DOHH2 (cell line): ENCODE data around the gene HLA-DOA.

ENCODE experiments used
- H3F3A ChIP-seq: fragments of 200-600 bp; sonication (generic), shearing (Covaris generic); 2 replicates; pipeline ENCODE4 v1.6.0; 2016; ENCODE audit warnings: antibody characterized with exemption, mild to moderate bottlenecking; ENCODE audit not compliant: control insufficient read depth, insufficient read depth
- H3K27ac ChIP-seq: fragments of 200-600 bp; sonication (generic); 2 replicates; pipeline ENCODE4 v1.5.1; 2014; ENCODE audit warnings: low read depth, mild to moderate bottlenecking, low read length, moderate library complexity
- H3K27me3 ChIP-seq: fragments of 200-600 bp; sonication (generic); 2 replicates; pipeline ENCODE4 v1.6.1; 2014; ENCODE audit warnings: mild to moderate bottlenecking, low read length, mixed read lengths; ENCODE audit not compliant: control insufficient read depth
- H3K36me3 ChIP-seq: fragments of 200-600 bp; sonication (generic); 2 replicates; pipeline ENCODE4 v1.6.1; 2014; ENCODE audit warnings: mild to moderate bottlenecking, low read length, moderate library complexity, mixed read lengths; ENCODE audit not compliant: control insufficient read depth
- H3K4me1 ChIP-seq: fragments of 200-600 bp; sonication (generic); 2 replicates; pipeline ENCODE4 v1.6.1; 2014; ENCODE audit warnings: mild to moderate bottlenecking, low read length, mixed read lengths; ENCODE audit not compliant: control insufficient read depth
- H3K4me2 ChIP-seq: fragments of 200-600 bp; sonication (generic); 2 replicates; pipeline ENCODE4 v1.6.0; 2014; ENCODE audit warnings: mild to moderate bottlenecking, low read length, moderate library complexity
- H3K4me3 ChIP-seq: fragments of 200-600 bp; sonication (generic); 2 replicates; pipeline ENCODE4 v1.5.1; 2014; ENCODE audit warnings: mild to moderate bottlenecking, low read length, mixed read lengths
- H3K79me2 ChIP-seq: fragments of 200-600 bp; sonication (generic); 2 replicates; pipeline ENCODE4 v1.6.1; 2014; ENCODE audit warnings: mild to moderate bottlenecking, low read length, mixed read lengths; ENCODE audit not compliant: control insufficient read depth
- H3K9me2 ChIP-seq: fragments of 200-600 bp; sonication (generic); replicated peaks from 2 replicates; pipeline ENCODE4 v1.6.1; 2014; ENCODE audit warnings: mild to moderate bottlenecking, low read length, mixed read lengths; ENCODE audit not compliant: control insufficient read depth
- H3K9me3 ChIP-seq: fragments of 200-600 bp; sonication (generic); 2 replicates; pipeline ENCODE4 v1.6.1; 2014; ENCODE audit warnings: antibody characterized with exemption, low read length, mixed read lengths; ENCODE audit not compliant: control insufficient read depth, insufficient read depth
- H4K20me1 ChIP-seq: fragments of 200-600 bp; sonication (generic); 2 replicates; pipeline ENCODE4 v1.6.0; 2014; ENCODE audit warnings: low read depth, mild to moderate bottlenecking, antibody characterized with exemption, low read length, moderate library complexity; ENCODE audit not compliant: control insufficient read depth, insufficient read depth
- EZH2phosphoT487 ChIP-seq: fragments of 200-600 bp; sonication (generic); IDR thresholded peaks from 2 replicates; pipeline ENCODE4 v1.6.1; 2017; ENCODE audit warnings: borderline replicate concordance, mild to moderate bottlenecking, antibody characterized with exemption, low read length, moderate library complexity, mixed read lengths
- TF ChIP-seq, protein P1 (sequence below): fragments of 200-600 bp; sonication (generic); IDR thresholded peaks from one replicate; pipeline ENCODE4 v1.5.1; 2014; ENCODE audit warnings: antibody characterized with exemption, mild to moderate bottlenecking, low read depth, low read length; ENCODE audit not compliant: poor library complexity, severe bottlenecking

HLA-DOA gene

DNA sequence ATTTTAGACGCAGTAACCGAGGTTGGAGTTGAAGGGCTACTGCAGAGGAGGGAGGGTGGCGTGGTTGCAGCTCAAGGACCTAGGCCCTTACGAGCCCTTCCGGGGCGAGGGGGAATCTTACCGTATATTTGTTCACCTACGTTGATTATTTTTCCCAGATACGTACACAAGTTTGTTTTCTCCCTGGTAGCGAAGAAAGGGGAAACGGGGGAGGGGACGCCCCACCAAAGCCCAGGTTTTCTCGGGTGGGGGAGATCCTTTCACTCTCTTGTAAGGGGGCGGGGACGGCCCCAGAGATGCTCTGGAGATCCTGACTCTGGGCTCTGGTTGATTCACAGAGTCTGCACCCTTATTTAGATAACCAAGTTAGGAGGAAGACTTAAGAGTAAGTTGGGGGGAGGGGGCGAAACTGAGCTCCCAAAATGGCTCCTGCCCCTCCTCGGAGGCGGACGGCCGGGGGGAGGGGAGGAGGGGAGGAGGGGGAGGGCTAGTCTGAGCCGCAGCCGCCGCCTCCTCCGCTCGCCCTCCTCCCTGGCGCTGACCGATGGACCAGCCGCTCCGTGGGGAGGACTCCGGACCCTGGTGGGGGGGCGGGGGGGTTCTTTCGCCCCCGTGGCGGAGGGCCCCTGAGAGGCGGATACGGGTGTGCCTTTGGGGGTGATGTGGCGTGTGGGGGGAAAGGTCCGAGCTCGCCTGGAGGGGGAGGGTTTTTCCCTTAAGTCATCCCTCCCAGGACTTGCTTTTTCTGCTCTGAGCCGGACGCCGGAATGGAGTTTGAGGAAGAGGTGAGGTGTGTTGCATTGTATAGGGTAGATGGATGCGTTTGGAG lies 38.8 kb downstream of the HLA-DOA start:
- Histone ChIP-seq H3K36me3 (peaks cover 73% of the 10 kb centered on the region), H3K4me2 (peak overlapping the region; percentile 91), H3K9me2 (no peaks in the 10 kb centered on the region), H3F3A (peaks cover 50% of the 10 kb centered on the region), H3K79me2 (peaks cover 91% of the 10 kb centered on the region), H3K4me3 (peak overlapping the region; percentile 90), H3K9me3 (no peaks in the 10 kb centered on the region), H3K4me1 (peaks cover 40% of the 10 kb centered on the region), H4K20me1 (peaks cover 29% of the 10 kb centered on the region), H3K27ac (peak overlapping the region; percentile 96), H3K27me3 (no peaks in the 10 kb centered on the region)
- TF ChIP-seq, protein P1, sequence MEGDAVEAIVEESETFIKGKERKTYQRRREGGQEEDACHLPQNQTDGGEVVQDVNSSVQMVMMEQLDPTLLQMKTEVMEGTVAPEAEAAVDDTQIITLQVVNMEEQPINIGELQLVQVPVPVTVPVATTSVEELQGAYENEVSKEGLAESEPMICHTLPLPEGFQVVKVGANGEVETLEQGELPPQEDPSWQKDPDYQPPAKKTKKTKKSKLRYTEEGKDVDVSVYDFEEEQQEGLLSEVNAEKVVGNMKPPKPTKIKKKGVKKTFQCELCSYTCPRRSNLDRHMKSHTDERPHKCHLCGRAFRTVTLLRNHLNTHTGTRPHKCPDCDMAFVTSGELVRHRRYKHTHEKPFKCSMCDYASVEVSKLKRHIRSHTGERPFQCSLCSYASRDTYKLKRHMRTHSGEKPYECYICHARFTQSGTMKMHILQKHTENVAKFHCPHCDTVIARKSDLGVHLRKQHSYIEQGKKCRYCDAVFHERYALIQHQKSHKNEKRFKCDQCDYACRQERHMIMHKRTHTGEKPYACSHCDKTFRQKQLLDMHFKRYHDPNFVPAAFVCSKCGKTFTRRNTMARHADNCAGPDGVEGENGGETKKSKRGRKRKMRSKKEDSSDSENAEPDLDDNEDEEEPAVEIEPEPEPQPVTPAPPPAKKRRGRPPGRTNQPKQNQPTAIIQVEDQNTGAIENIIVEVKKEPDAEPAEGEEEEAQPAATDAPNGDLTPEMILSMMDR, result no peak
- TF ChIP-seq EZH2phosphoT487, result no peak

GRCh38 chr6:32969685-32970412 lies 39.5 kb downstream of the HLA-DOA start:
- Histone ChIP-seq H4K20me1 (peaks cover 21% of the 10 kb centered on the region), H3K4me3 (peak overlapping the region; percentile 90), H3K27me3 (no peaks in the 10 kb centered on the region), H3K9me3 (no peaks in the 10 kb centered on the region), H3K27ac (peak overlapping the region; percentile 96), H3K4me2 (peak overlapping the region; percentile 91), H3K4me1 (peaks cover 40% of the 10 kb centered on the region), H3F3A (peaks cover 50% of the 10 kb centered on the region), H3K36me3 (peaks cover 65% of the 10 kb centered on the region), H3K9me2 (no peaks in the 10 kb centered on the region), H3K79me2 (peaks cover 86% of the 10 kb centered on the region)
- no peak for TF ChIP-seq EZH2phosphoT487
- TF ChIP-seq, protein P1, result peak; percentile 39

DNA sequence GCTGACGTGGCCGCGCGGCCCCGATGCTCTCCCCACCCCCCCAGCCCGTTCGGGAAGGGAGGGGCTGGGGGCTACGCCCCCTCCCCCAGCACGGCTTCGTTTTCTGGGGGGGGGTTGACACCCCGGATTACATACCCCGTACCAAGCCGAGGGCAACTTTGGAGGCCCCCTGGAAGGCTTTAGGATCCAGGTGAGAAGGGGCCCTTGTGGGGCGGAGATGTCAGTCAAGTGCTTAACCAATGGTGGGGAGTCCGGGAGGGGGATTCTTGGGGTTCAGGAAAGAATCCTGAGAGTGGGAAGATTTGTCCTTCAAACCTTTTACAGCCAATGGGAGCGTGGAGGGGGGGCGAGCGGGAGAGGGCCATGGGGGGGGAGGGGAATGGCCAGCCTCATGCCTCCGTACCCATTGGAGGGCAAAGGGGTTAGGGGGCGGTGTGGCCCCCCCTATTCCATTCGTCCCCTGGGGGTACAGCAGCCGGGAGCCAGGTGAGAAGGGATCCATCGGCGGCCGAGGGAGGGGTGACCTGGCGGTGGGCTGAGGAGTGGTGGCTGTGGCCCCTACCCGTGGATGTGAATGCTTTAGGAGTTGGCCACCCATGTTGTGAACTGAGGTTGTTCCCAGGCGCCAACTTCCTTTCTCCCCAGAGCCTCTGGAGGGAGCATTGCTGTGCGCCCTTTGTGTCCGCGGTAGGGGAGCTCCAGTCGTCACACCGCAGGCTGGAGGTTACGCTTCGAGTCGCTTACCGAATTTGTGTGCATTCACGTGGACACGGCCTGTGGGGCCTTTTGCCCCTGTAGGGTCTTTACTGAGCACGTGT lies 40.3 kb downstream of the HLA-DOA start:
- TF ChIP-seq EZH2phosphoT487, result no peak
- TF ChIP-seq, protein P1, result no peak
- Histone ChIP-seq H3K4me2 (peak overlapping the region; percentile 91), H3K36me3 (peaks cover 58% of the 10 kb centered on the region), H3K9me2 (no peaks in the 10 kb centered on the region), H3K4me1 (peaks cover 39% of the 10 kb centered on the region), H3F3A (peaks cover 45% of the 10 kb centered on the region), H3K79me2 (peaks cover 78% of the 10 kb centered on the region), H3K27ac (peak overlapping the region; percentile 96), H3K9me3 (no peaks in the 10 kb centered on the region), H4K20me1 (peaks cover 14% of the 10 kb centered on the region), H3K4me3 (peak overlapping the region; percentile 90), H3K27me3 (no peaks in the 10 kb centered on the region)
